Adrenal gland (tissue), 12 donors: Measurements from ENCODE around the gene GRIP1. TPM values are rescaled to one million over a fixed set of nuclear protein-coding genes. Genes with fewer than 3 reads are reported as not detected.

ENCODE experiments used
- DNase-seq, 7 donors: peaks; one replicate each; pipeline ENCODE4 v3.0.0-alpha.2; 2019 to 2020
- H3K27ac ChIP-seq, 5 donors: fragments of 200-600 bp; sonication (generic) in 4 of 5; 1 replicate in 3 of 5; 2 replicates in 2 of 5; pipeline versions ENCODE4 v1.5.1 to v1.8.0; 2016 to 2020; ENCODE audit warnings: mild to moderate bottlenecking in 1 of 5
- H3K27me3 ChIP-seq: fragments of 200-600 bp; 2 replicates; pipeline ENCODE4 v1.8.0; 2021
- H3K36me3 ChIP-seq, 2 donors: fragments of 200-600 bp; replicated peaks in 1 of 2; 1 replicate in 1 of 2; 2 replicates in 1 of 2; pipeline versions ENCODE4 v1.5.1 to v1.8.0; 2018 to 2022
- H3K4me1 ChIP-seq, 2 donors: fragments of 200-600 bp; replicated peaks in 1 of 2; 1 replicate in 1 of 2; 2 replicates in 1 of 2; pipeline versions ENCODE4 v1.5.1 to v1.8.0; 2018 to 2021
- H3K4me3 ChIP-seq, 4 donors: fragments of 200-600 bp; sonication (generic) in 3 of 4; one replicate each; pipeline ENCODE4 v1.5.1; 2016 to 2018
- H3K9me3 ChIP-seq, 3 donors: fragments of 200-600 bp; sonication (generic) in 1 of 3; replicated peaks in 1 of 3; 1 replicate in 2 of 3; 2 replicates in 1 of 3; pipeline versions ENCODE4 v1.5.1 to v1.8.0; 2016 to 2021
- POLR2A ChIP-seq, 2 donors: fragments of 450-650 bp; IDR thresholded peaks; one replicate each; pipeline ENCODE4 v1.6.1; 2017; ENCODE audit warnings: antibody characterized with exemption in 2 of 2, mild to moderate bottlenecking in 2 of 2, moderate library complexity in 1 of 2
- WGBS, 4 donors: extraction: QIAGEN DNeasy Blood & Tissue Kit in 2 of 4; methylation state at CpG; one replicate each; pipeline versions ENCODE4 v1.1.5 to v1.1.7; 2013 to 2017; 5-methylcytosine and 5-hydroxymethylcytosine counted together
- intact Hi-C, 2 donors: fragments of 100-400 bp; cut with DNase I; formaldehyde crosslinking; loops; one replicate each; pipeline versions ENCODE4 v1.14.1 to v1.15.0; 2022 to 2023
- polyA plus RNA-seq, 3 donors: library from polyadenylated mRNA; stranded (reverse); fragments of 200-250 nt in 2 of 3; fragments of 350-450 nt in 1 of 3; fragmentation: Illumina TruSeq in 1 of 3; extraction: RNeasy Lipid Tissue Mini Kit (QIAGEN cat#74804) in 1 of 3; gene quantifications; one replicate each; pipeline ENCODE4 v1.2.3, GENCODE V29; 2013 to 2014
- total RNA-seq, 9 donors: library from RNA; depleted of rRNA in 4 of 9; stranded (reverse); fragments of >200 nt in 4 of 9; fragments of 120-200 nt in 1 of 9; fragmentation: NEBNext Ultra II Directional in 1 of 9; extraction: Animal tissue kit (Norgen Biotek cat#: 25700) in 1 of 9; gene quantifications; one replicate each; pipeline versions ENCODE4 v1.1.0 to v1.2.4, GENCODE V29; 2013 to 2023
- TF ChIP-seq, protein P1 (sequence below), 6 experiments: fragments of 450-650 bp in 4 of 6; fragments of 200-600 bp in 2 of 6; sonication (generic) in 1 of 6; IDR thresholded peaks; 1 replicate in 5 of 6; 2 replicates in 1 of 6; pipeline versions ENCODE4 v1.5.1 to v1.8.0; 2016 to 2021; ENCODE audit warnings: antibody characterized with exemption in 6 of 6, mild to moderate bottlenecking in 2 of 6, moderate library complexity in 1 of 6
- donor health status: healthy with polysubstance abuse.
- donor health status: Bipolar disorder and iron deficiency.
- donor health status: DM: yes; HTN: yes; CAD: no.
- donor health status: DM: no; HTN: no; CAD: no.
- donor health status: DM: no; HTN: no; CAD: no.
- donor health status: DM: yes; HTN: yes; CAD: no.

GRIP1 gene
- total and polyA plus RNA-seq, 12 donors: 0.54 to 10.8 (median 2.4) TPM

DNA sequence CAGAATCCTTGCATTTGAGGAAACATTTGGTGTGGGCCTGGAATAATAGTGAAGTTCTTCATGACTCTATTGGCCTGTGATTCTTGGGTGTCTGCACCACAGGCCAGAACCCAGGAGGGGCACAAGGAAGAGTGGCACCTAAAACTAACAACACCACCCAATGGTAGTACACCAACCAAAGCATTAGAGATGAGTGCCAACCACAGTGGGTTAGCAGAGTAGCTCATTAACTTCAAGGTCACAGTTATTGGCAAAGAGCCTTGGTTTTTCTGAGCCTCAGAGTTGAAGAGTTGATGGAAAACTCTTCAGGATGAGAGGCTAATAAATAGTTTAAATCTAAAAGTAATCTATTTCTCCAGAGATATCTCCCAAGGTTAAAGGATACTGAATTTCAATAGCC lies 319.6 kb downstream of the GRIP1 start:
- H3K4me3 ChIP-seq: no peak overlapping the region
- intact Hi-C loops: no loop called here
- TF ChIP-seq, protein P1, sequence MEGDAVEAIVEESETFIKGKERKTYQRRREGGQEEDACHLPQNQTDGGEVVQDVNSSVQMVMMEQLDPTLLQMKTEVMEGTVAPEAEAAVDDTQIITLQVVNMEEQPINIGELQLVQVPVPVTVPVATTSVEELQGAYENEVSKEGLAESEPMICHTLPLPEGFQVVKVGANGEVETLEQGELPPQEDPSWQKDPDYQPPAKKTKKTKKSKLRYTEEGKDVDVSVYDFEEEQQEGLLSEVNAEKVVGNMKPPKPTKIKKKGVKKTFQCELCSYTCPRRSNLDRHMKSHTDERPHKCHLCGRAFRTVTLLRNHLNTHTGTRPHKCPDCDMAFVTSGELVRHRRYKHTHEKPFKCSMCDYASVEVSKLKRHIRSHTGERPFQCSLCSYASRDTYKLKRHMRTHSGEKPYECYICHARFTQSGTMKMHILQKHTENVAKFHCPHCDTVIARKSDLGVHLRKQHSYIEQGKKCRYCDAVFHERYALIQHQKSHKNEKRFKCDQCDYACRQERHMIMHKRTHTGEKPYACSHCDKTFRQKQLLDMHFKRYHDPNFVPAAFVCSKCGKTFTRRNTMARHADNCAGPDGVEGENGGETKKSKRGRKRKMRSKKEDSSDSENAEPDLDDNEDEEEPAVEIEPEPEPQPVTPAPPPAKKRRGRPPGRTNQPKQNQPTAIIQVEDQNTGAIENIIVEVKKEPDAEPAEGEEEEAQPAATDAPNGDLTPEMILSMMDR (IDR thresholded peaks at IDR 0.05): no peak
- TF ChIP-seq POLR2A (IDR thresholded peaks at IDR 0.05): no peak
- H3K36me3 ChIP-seq: no peaks in the 10 kb centered on the region
- H3K9me3 ChIP-seq: no peaks in the 10 kb centered on the region
- no peaks in the 10 kb centered on the region for H3K27me3 ChIP-seq
- H3K27ac ChIP-seq: no peak overlapping the region
- no peak for DNase-seq
- H3K4me1 ChIP-seq: no peaks in the 10 kb centered on the region

DNA sequence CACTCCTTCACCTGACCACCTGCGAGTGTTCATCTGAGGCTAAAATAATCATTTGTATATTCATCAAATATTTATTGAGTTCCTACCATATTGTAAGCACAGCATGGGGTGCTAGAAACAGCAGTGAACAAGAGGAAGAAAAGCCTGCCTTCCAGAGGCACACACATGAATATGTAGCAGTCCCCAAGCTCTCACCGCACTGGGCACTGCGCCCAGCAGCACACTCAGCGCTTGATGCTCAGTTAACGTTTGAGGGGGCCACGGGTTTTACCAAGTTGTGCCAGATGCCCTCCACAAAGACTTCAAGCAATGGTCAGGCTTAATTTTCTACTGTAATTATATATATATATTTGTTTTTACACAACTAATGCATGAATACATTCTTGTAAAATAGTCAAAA lies 324.6 kb downstream of the GRIP1 start:
- no peaks in the 10 kb centered on the region for H3K36me3 ChIP-seq
- WGBS, 4 donors: 84 to 89% (median 85%) methylated on average over 6 of the region's 6 CpGs
- no peaks in the 10 kb centered on the region for H3K27me3 ChIP-seq
- no peaks in the 10 kb centered on the region for H3K4me1 ChIP-seq
- TF ChIP-seq, protein P1 (IDR thresholded peaks at IDR 0.05): no peak
- no peak for TF ChIP-seq POLR2A (IDR thresholded peaks at IDR 0.05)
- no peak overlapping the region for H3K4me3 ChIP-seq
- no peak for DNase-seq
- no peak overlapping the region for H3K27ac ChIP-seq
- no peaks in the 10 kb centered on the region for H3K9me3 ChIP-seq
- intact Hi-C loops: no loop called here

DNA sequence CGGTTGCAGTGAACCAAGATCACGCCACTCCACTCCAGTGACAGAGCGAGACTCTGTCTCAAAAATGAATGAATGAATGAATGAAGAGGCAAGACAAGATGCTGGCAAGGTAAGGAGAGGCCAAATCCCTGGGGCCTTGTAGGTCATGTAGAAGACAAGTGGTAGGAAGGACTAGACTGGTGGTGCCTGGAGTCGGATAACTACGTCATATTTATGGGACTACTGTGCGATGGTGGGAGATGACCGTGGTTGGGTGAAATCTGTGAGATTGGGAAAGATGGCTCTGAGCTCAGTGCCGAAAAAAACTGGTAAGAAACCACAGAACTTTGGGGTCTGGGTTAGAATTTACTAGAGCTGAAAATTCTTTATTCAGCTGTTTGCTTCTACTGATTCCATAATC lies 326.0 kb downstream of the GRIP1 start:
- Histone ChIP-seq H3K27ac (no peak overlapping the region), H3K27me3 (no peaks in the 10 kb centered on the region), H3K9me3 (no peaks in the 10 kb centered on the region), H3K4me3 (no peak overlapping the region), H3K36me3 (no peaks in the 10 kb centered on the region), H3K4me1 (no peaks in the 10 kb centered on the region)
- TF ChIP-seq, protein P1 (IDR thresholded peaks at IDR 0.05): no peak
- no peak for TF ChIP-seq POLR2A (IDR thresholded peaks at IDR 0.05)
- no peak for DNase-seq
- intact Hi-C loops: no loop called here
- WGBS, 4 donors: 91 to 97% (median 95%) methylated on average over 8 of the region's 8 CpGs

DNA sequence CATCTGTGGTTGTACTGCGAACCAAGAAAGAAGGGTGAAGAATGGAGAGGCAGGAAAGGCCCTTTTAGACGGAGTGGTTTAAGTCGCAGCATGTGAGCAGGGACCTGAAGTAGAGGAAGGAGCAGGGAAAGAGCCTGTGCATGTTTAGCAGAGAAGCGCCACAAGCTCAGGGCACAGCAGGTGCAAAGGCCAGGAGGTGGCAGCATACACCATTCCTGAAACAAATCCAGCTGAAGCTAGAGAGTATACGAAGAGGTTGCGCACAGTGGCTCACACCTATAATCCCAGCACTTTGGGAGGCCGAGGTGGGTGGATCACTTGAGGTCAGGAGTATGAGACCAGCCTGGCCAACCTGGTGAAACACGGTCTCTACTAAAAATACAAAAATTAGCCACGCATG lies 326.7 kb downstream of the GRIP1 start:
- intact Hi-C loops: no loop called here
- H3K9me3 ChIP-seq: no peaks in the 10 kb centered on the region
- no peak overlapping the region for H3K4me3 ChIP-seq
- H3K36me3 ChIP-seq: no peaks in the 10 kb centered on the region
- TF ChIP-seq, protein P1 (IDR thresholded peaks at IDR 0.05): peak in 1 of 6 experiments; percentile 35
- no peak for TF ChIP-seq POLR2A (IDR thresholded peaks at IDR 0.05)
- 84 to 91% (median 85%) methylated on average over 8 to 9 of the region's 9 CpGs for WGBS, 4 donors
- no peaks in the 10 kb centered on the region for H3K4me1 ChIP-seq
- H3K27ac ChIP-seq: no peak overlapping the region
- H3K27me3 ChIP-seq: no peaks in the 10 kb centered on the region
- DNase-seq: peak in 2 of 7 donors; percentile 12 to 58
